Measurements from ENCODE around the gene HACD4.

Gene HACD4

GRCh38 chr9:21031091-21031807 is at the start of gene HACD4:
TSS of gene HACD4 (minus strand) at chr9:21031640. CDS start at chr9:21031590, 50 bp downstream.
- H3K4me1 ChIP-seq (ENCODE audit: insufficient read depth, poor library complexity, severe bottlenecking), result peaks cover 3% of the 10 kb centered on the region
- ATAC-seq (ENCODE audit: low read depth) (peak; percentile 85), DNase-seq (ENCODE audit: low spot score) (no peak)
- H3K9me3 ChIP-seq (ENCODE audit: severe bottlenecking), result no peaks in the 10 kb centered on the region
- peak within 1 kb of the TSS; percentile 44 for H3K27ac ChIP-seq (ENCODE audit: poor library complexity, severe bottlenecking)
- peak within 1 kb of the TSS; percentile 33 for H3K4me3 ChIP-seq (ENCODE audit: severe bottlenecking)
- H3K27me3 ChIP-seq (ENCODE audit: insufficient read depth, poor library complexity, severe bottlenecking), result no peaks in the 10 kb centered on the region
- no peak for TF ChIP-seq CTCF (IDR thresholded peaks at IDR 0.05; ENCODE audit: poor library complexity, severe bottlenecking)
- no peaks in the 10 kb centered on the region for H3K36me3 ChIP-seq (ENCODE audit: low read depth)

- TF ChIP-seq CTCF (IDR thresholded peaks at IDR 0.05; ENCODE audit: poor library complexity, severe bottlenecking), result no peak
- H3K36me3 ChIP-seq (ENCODE audit: low read depth), result no peaks in the 10 kb centered on the region
- no peak for ATAC-seq (ENCODE audit: low read depth)
These were observed 49.4 kb upstream of the HACD4 start for GRCh38 chr9:21080793-21081192.

GRCh38 chr9:21078702-21079101 is 47.3 kb upstream of the HACD4 start:
- no peak overlapping the region for H3K4me3 ChIP-seq (ENCODE audit: severe bottlenecking)
- no peak for ATAC-seq (ENCODE audit: low read depth)
- no peak for DNase-seq (ENCODE audit: low spot score)
- H3K27me3 ChIP-seq (ENCODE audit: insufficient read depth, poor library complexity, severe bottlenecking), result no peaks in the 10 kb centered on the region
- no peaks in the 10 kb centered on the region for H3K4me1 ChIP-seq (ENCODE audit: insufficient read depth, poor library complexity, severe bottlenecking)
- no peak overlapping the region for H3K27ac ChIP-seq (ENCODE audit: poor library complexity, severe bottlenecking)
- no peaks in the 10 kb centered on the region for H3K9me3 ChIP-seq (ENCODE audit: severe bottlenecking)
- TF ChIP-seq CTCF (IDR thresholded peaks at IDR 0.05; ENCODE audit: poor library complexity, severe bottlenecking), result no peak
- H3K36me3 ChIP-seq (ENCODE audit: low read depth), result no peaks in the 10 kb centered on the region

More at GRCh38 chr9:21080793-21081192, 49.4 kb upstream of the HACD4 start:
- Histone ChIP-seq H3K9me3 (ENCODE audit: severe bottlenecking) (no peaks in the 10 kb centered on the region), H3K4me1 (ENCODE audit: insufficient read depth, poor library complexity, severe bottlenecking) (no peaks in the 10 kb centered on the region), H3K4me3 (ENCODE audit: severe bottlenecking) (no peak overlapping the region), H3K27ac (ENCODE audit: poor library complexity, severe bottlenecking) (no peak overlapping the region), H3K27me3 (ENCODE audit: insufficient read depth, poor library complexity, severe bottlenecking) (no peaks in the 10 kb centered on the region)
- no peak for DNase-seq (ENCODE audit: low spot score)

- Histone ChIP-seq H3K4me1 (ENCODE audit: insufficient read depth, poor library complexity, severe bottlenecking) (no peaks in the 10 kb centered on the region), H3K27me3 (ENCODE audit: insufficient read depth, poor library complexity, severe bottlenecking) (no peaks in the 10 kb centered on the region), H3K4me3 (ENCODE audit: severe bottlenecking) (no peak within 1 kb of the TSS), H3K9me3 (ENCODE audit: severe bottlenecking) (no peaks in the 10 kb centered on the region), H3K36me3 (ENCODE audit: low read depth) (no peaks in the 10 kb centered on the region), H3K27ac (ENCODE audit: poor library complexity, severe bottlenecking) (no peak within 1 kb of the TSS)
- no peak for TF ChIP-seq CTCF (IDR thresholded peaks at IDR 0.05; ENCODE audit: poor library complexity, severe bottlenecking)
- no peak for DNase-seq (ENCODE audit: low spot score)
- ATAC-seq (ENCODE audit: low read depth), result no peak
These were observed 46.3 kb upstream of the HACD4 start, which contains the start of gene IFNB1 for GRCh38 chr9:21077781-21078180. TSS of gene IFNB1 (minus strand) at chr9:21077942. CDS start at chr9:21077869, 73 bp downstream.

GRCh38 chr9:21075484-21075883 is 44.0 kb upstream of the HACD4 start:
- H3K27me3 ChIP-seq (ENCODE audit: insufficient read depth, poor library complexity, severe bottlenecking), result no peaks in the 10 kb centered on the region
- H3K4me1 ChIP-seq (ENCODE audit: insufficient read depth, poor library complexity, severe bottlenecking), result no peaks in the 10 kb centered on the region
- no peak for TF ChIP-seq CTCF (IDR thresholded peaks at IDR 0.05; ENCODE audit: poor library complexity, severe bottlenecking)
- no peak for ATAC-seq (ENCODE audit: low read depth)
- no peak overlapping the region for H3K4me3 ChIP-seq (ENCODE audit: severe bottlenecking)
- H3K9me3 ChIP-seq (ENCODE audit: severe bottlenecking), result no peaks in the 10 kb centered on the region
- no peak for DNase-seq (ENCODE audit: low spot score)
- no peak overlapping the region for H3K27ac ChIP-seq (ENCODE audit: poor library complexity, severe bottlenecking)
- no peaks in the 10 kb centered on the region for H3K36me3 ChIP-seq (ENCODE audit: low read depth)

Data from RWPE2 (cell line).